Neural cell (in vitro differentiated cells): ENCODE measurements around the gene PTPRD.

Experiments used
- EP300 ChIP-seq: fragments of 450-650 bp; conservative IDR thresholded peaks from 2 replicates; pipeline ENCODE4 v1.6.1; 2014; ENCODE audit warnings: antibody characterized with exemption, mild to moderate bottlenecking, moderate library complexity; ENCODE audit not compliant: poor library complexity, severe bottlenecking
- EZH2 ChIP-seq: fragments of 200-600, 300-800 bp; shearing (Covaris generic), sonication (generic); IDR thresholded peaks from 2 replicates; pipeline ENCODE4 v1.6.1; 2014; ENCODE audit warnings: antibody characterized with exemption, low read length, borderline replicate concordance, mild to moderate bottlenecking; ENCODE audit not compliant: insufficient read depth, poor library complexity, severe bottlenecking
- MXI1 ChIP-seq: fragments of 450-650 bp; conservative IDR thresholded peaks from 2 replicates; pipeline ENCODE4 v1.6.1; 2014; ENCODE audit warnings: antibody characterized with exemption, mild to moderate bottlenecking; ENCODE audit not compliant: poor library complexity, severe bottlenecking
- POLR2AphosphoS5 ChIP-seq: IDR thresholded peaks from 2 replicates; pipeline ENCODE4 v1.6.1; 2012
- RAD21 ChIP-seq: fragments of 450-650 bp; conservative IDR thresholded peaks from 2 replicates; pipeline ENCODE4 v1.6.1; 2014; ENCODE audit warnings: antibody characterized with exemption, mild to moderate bottlenecking, moderate library complexity
- SMC3 ChIP-seq: fragments of 450-650 bp; conservative IDR thresholded peaks from 2 replicates; pipeline ENCODE4 v1.6.1; 2014; ENCODE audit warnings: antibody characterized with exemption, mild to moderate bottlenecking, moderate library complexity; ENCODE audit not compliant: poor library complexity
- TF ChIP-seq, protein P1 (sequence below): fragments of 450-650 bp; IDR thresholded peaks from 2 replicates; pipeline ENCODE4 v1.5.1; 2014; ENCODE audit warnings: antibody characterized with exemption, mild to moderate bottlenecking, moderate library complexity; ENCODE audit not compliant: poor library complexity, severe bottlenecking
- TF ChIP-seq, protein P2 (sequence below): IDR thresholded peaks from 2 replicates; pipeline ENCODE4 v1.6.1; 2012; ENCODE audit warnings: borderline replicate concordance

DNA sequence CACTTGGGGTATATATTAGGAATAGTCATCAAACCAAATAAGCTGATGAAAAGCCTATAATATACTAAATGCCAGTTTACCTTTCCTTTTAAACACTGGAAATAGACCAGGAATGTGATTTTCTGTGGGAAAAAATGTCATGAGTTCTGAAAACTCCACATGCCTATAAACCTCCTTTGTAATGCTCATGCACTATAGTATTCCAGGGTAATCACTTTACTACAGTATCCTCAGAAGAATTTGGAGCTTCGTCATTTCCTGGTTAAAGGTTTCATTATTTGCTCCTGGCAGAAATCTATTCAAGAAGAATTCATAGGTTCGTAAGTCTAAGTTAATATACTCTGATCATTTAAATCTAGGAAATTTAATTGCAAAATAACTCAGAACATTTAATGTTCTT, 1736.5 kb downstream of the PTPRD start:
- TF ChIP-seq POLR2AphosphoS5 (no peak), EZH2 (no peak), RAD21 (no peak), EP300 (no peak), SMC3 (no peak), MXI1 (no peak)
- TF ChIP-seq, protein P1, sequence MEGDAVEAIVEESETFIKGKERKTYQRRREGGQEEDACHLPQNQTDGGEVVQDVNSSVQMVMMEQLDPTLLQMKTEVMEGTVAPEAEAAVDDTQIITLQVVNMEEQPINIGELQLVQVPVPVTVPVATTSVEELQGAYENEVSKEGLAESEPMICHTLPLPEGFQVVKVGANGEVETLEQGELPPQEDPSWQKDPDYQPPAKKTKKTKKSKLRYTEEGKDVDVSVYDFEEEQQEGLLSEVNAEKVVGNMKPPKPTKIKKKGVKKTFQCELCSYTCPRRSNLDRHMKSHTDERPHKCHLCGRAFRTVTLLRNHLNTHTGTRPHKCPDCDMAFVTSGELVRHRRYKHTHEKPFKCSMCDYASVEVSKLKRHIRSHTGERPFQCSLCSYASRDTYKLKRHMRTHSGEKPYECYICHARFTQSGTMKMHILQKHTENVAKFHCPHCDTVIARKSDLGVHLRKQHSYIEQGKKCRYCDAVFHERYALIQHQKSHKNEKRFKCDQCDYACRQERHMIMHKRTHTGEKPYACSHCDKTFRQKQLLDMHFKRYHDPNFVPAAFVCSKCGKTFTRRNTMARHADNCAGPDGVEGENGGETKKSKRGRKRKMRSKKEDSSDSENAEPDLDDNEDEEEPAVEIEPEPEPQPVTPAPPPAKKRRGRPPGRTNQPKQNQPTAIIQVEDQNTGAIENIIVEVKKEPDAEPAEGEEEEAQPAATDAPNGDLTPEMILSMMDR: no peak
- TF ChIP-seq, protein P2, sequence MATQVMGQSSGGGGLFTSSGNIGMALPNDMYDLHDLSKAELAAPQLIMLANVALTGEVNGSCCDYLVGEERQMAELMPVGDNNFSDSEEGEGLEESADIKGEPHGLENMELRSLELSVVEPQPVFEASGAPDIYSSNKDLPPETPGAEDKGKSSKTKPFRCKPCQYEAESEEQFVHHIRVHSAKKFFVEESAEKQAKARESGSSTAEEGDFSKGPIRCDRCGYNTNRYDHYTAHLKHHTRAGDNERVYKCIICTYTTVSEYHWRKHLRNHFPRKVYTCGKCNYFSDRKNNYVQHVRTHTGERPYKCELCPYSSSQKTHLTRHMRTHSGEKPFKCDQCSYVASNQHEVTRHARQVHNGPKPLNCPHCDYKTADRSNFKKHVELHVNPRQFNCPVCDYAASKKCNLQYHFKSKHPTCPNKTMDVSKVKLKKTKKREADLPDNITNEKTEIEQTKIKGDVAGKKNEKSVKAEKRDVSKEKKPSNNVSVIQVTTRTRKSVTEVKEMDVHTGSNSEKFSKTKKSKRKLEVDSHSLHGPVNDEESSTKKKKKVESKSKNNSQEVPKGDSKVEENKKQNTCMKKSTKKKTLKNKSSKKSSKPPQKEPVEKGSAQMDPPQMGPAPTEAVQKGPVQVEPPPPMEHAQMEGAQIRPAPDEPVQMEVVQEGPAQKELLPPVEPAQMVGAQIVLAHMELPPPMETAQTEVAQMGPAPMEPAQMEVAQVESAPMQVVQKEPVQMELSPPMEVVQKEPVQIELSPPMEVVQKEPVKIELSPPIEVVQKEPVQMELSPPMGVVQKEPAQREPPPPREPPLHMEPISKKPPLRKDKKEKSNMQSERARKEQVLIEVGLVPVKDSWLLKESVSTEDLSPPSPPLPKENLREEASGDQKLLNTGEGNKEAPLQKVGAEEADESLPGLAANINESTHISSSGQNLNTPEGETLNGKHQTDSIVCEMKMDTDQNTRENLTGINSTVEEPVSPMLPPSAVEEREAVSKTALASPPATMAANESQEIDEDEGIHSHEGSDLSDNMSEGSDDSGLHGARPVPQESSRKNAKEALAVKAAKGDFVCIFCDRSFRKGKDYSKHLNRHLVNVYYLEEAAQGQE: no peak
